ENCODE data around the gene COA5. TPM values are rescaled to one million over a fixed set of nuclear protein-coding genes. Genes with fewer than 3 reads are reported as not detected.
"Not testable (repeated sequence)": the region's sequence is repeated elsewhere in the genome, so short reads cannot be mapped to it uniquely, and the experiment has no call there.

Gene COA5
- total and polyA plus RNA-seq, 3 donors from 2014 or later, result 40.5 to 65.9 (median 47.7) TPM

DNA sequence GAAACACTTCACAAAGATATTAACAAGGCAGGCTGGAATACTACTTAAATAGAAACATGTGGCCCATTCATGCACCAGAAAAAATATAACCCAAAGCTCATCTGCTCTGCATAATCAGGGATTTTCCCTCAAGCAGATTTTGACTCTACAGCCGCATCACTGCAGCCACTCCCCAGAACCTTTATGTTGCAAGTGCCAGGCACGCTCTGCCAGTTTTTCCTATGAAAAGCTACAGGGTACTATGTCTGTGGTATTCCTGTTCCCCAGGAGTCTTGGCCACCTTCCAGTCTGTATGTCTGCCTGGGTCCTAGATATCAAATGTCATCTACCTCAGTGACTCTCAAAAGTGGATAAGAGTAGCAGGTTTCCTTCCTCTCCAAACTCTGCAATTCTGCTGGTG lies 3.8 kb downstream of the COA5 start:
- DNase-seq, result no peak
- Histone ChIP-seq H3K4me3 (no peak overlapping the region), H3K4me1 (peaks cover 14% of the 10 kb centered on the region), H3K9me3 (no peaks in the 10 kb centered on the region), H3K36me3 (ENCODE audit: low read depth, missing control alignments) (no peaks in the 10 kb centered on the region), H3K27ac (no peak overlapping the region), H3K27me3 (no peaks in the 10 kb centered on the region)
- WGBS, 2 donors, result 56 to 78% methylated on average over 2 of the region's 2 CpGs
- TF ChIP-seq, protein P1, sequence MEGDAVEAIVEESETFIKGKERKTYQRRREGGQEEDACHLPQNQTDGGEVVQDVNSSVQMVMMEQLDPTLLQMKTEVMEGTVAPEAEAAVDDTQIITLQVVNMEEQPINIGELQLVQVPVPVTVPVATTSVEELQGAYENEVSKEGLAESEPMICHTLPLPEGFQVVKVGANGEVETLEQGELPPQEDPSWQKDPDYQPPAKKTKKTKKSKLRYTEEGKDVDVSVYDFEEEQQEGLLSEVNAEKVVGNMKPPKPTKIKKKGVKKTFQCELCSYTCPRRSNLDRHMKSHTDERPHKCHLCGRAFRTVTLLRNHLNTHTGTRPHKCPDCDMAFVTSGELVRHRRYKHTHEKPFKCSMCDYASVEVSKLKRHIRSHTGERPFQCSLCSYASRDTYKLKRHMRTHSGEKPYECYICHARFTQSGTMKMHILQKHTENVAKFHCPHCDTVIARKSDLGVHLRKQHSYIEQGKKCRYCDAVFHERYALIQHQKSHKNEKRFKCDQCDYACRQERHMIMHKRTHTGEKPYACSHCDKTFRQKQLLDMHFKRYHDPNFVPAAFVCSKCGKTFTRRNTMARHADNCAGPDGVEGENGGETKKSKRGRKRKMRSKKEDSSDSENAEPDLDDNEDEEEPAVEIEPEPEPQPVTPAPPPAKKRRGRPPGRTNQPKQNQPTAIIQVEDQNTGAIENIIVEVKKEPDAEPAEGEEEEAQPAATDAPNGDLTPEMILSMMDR (IDR thresholded peaks at IDR 0.05), result no peak
- TF ChIP-seq POLR2A (IDR thresholded peaks at IDR 0.05), result no peak
- intact Hi-C loops (cut with DNase I; ENCODE audit: low total_unique reads), result no loop called here

DNA sequence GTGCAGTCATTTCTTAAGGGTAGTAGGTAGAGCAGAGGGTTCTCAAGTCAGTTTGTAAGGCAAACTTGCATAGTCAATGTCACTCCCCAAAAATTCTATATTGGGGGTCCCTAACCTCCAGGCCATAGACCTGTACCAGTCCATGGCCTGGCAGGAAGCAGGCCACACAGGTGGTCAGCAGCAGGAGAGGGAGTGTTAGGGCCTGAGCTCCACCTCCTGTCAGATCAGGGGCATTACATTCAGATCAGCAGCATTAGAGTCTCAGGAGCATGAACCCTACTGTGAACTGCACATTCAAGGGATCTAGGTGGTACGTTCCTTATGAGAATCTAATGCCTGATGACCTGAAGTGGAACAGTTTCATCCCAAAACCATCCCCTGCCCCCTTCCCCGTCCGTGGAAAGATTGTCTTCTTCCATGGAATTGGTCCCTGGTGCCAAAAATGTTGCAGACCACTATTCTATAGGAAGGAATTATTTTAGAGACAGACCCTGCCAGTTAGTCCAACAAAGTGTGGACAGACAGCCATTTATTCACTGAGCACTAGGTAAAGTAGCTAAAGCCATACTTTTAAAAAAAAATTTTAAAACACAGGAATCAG lies 6.7 kb downstream of the COA5 start:
- no peak overlapping the region for H3K27ac ChIP-seq
- WGBS, 2 donors, result 69 to 79% methylated on average over 3 of the region's 3 CpGs
- H3K27me3 ChIP-seq, result no peaks in the 10 kb centered on the region
- no peaks in the 10 kb centered on the region for H3K36me3 ChIP-seq (ENCODE audit: low read depth, missing control alignments)
- TF ChIP-seq, protein P1 (IDR thresholded peaks at IDR 0.05), result peak; percentile 31 to 37 (median 31)
- TF ChIP-seq POLR2A (IDR thresholded peaks at IDR 0.05), result no peak
- peaks cover 4% of the 10 kb centered on the region for H3K4me1 ChIP-seq
- H3K4me3 ChIP-seq, result no peak overlapping the region
- peak; percentile 40 for DNase-seq
- no peaks in the 10 kb centered on the region for H3K9me3 ChIP-seq
- intact Hi-C loops (cut with DNase I; ENCODE audit: low total_unique reads), result no loop called here

DNA sequence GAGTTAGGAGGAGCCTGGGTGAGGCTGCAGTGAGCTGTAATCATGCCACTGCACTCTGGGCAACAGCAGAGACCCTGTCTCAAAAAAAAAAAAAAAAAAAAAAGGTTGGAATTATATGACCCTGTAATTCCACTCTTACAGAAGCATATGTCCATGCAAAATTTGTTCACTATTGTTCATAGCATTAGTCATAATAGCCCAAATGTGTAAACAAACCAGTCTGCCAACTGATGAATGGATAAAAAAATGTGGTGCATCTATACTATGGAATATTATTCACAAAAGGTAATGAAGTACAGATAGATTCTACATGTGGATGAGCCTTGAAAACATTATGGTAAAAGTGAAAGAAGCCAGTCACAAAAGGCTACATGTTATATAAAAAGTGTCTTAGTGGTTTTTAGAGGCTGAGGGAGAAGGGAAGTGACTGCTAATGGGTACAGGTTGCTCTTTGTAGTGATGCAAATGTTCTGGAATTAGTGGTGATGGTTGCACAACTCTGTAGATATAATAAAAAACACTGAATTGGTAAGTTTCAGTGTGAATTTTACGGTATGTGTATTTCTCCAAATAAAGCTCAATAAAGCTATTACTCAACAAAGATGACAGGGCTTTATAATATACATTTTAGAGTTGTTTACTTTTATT lies 9.4 kb downstream of the COA5 start:
- H3K9me3 ChIP-seq, result no peaks in the 10 kb centered on the region
- H3K4me3 ChIP-seq, result no peak overlapping the region
- 88 to 92% methylated on average over 1 of the region's 1 CpG for WGBS, 2 donors
- no peaks in the 10 kb centered on the region for H3K36me3 ChIP-seq (ENCODE audit: low read depth, missing control alignments)
- no peak for TF ChIP-seq POLR2A (IDR thresholded peaks at IDR 0.05)
- TF ChIP-seq, protein P1 (IDR thresholded peaks at IDR 0.05), result no peak
- no peaks in the 10 kb centered on the region for H3K27me3 ChIP-seq
- H3K27ac ChIP-seq, result no peak overlapping the region
- no peak for DNase-seq
- no peaks in the 10 kb centered on the region for H3K4me1 ChIP-seq
- intact Hi-C loops (cut with DNase I; ENCODE audit: low total_unique reads), result no loop called here

- DNase-seq; H3K4me1 ChIP-seq; H3K9me3 ChIP-seq; intact Hi-C loops (cut with DNase I; ENCODE audit: low total_unique reads); H3K4me3 ChIP-seq; H3K27me3 ChIP-seq; H3K27ac ChIP-seq; H3K36me3 ChIP-seq (ENCODE audit: low read depth, missing control alignments): not testable (repeated sequence)
- WGBS, 2 donors, result 90 to 98% methylated on average over 4 of the region's 4 CpGs
These were observed 13.6 kb downstream of the COA5 start for GRCh38 chr2:98594665-98595064.

GRCh38 chr2:98592565-98592964 lies 15.7 kb downstream of the COA5 start:
- Histone ChIP-seq H3K27ac (no peak overlapping the region), H3K27me3 (no peaks in the 10 kb centered on the region), H3K4me3 (no peak overlapping the region), H3K9me3 (no peaks in the 10 kb centered on the region), H3K36me3 (ENCODE audit: low read depth, missing control alignments) (no peaks in the 10 kb centered on the region), H3K4me1 (no peaks in the 10 kb centered on the region)
- 89 to 95% methylated on average over 6 to 8 of the region's 8 CpGs for WGBS, 2 donors
- TF ChIP-seq POLR2A (IDR thresholded peaks at IDR 0.05), result no peak
- no peak for DNase-seq
- intact Hi-C loops (cut with DNase I; ENCODE audit: low total_unique reads), result no loop called here

- H3K4me1 ChIP-seq, result no peaks in the 10 kb centered on the region
- TF ChIP-seq, protein P1 (IDR thresholded peaks at IDR 0.05), result no peak
- no peak for TF ChIP-seq POLR2A (IDR thresholded peaks at IDR 0.05)
- no peaks in the 10 kb centered on the region for H3K36me3 ChIP-seq (ENCODE audit: low read depth, missing control alignments)
- H3K4me3 ChIP-seq, result no peak overlapping the region
- no peak for DNase-seq
- H3K27ac ChIP-seq, result no peak overlapping the region
- 93 to 100% methylated on average over 4 of the region's 4 CpGs for WGBS, 2 donors
- intact Hi-C loops (cut with DNase I; ENCODE audit: low total_unique reads), result no loop called here
- H3K9me3 ChIP-seq, result no peaks in the 10 kb centered on the region
- H3K27me3 ChIP-seq, result no peaks in the 10 kb centered on the region
These were observed 18.8 kb downstream of the COA5 start for GRCh38 chr2:98589489-98589888.
